Measurements from ENCODE around the gene DNAAF6.
"Not testable (repeated sequence)": the region's sequence is repeated elsewhere in the genome, so short reads cannot be mapped to it uniquely, and the experiment has no call there.

DNAAF6 gene

DNA sequence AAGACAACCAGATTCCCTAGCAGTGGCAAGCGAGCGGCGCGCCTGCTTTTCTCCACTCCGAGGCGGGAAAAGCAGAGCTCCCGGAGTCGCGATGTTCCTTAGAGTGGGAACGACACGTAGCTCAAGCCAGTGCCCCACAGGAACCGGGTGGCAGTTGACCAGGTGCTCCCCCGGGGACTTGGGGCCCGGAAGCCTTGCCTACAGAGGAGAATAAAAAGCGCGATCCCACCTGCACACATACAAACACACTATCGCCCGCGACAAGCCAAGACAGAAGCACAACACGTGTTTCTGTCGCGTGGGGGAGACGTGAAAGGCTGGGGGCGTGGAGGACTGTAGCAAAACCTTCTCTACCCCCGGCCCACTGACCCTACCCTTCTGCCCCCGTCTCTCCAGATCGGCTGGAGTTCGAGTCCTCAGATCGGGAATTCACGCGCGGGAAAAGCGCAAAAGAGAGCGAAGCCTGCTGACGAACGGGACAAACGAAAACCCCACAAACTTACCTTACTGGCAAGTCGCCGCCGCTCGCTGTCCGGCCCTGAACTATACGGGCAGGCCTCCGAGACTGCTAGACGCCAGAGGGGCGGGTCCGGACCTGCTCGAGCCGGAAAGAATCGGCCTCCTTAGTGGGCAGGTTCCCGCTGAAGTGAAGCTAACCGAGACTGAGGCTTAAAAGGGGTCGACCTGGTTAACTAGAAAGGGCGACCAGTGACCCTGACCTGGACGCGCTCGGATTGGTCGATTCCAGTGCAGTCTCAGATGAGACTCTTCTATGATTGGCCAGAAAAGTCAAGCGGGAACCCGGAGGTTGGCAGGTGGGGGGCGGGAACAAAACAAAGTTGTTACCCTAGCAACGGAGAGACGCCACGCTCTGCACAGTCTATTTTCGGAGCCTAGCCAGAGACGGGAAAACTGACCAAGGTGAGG is at the start of gene DNAAF6, which contains the start of gene NUP62CL:
Gene DNAAF6 (plus strand): TSS at position 842 of the 927 bp plus-strand sequence. CDS start 6,265 bp downstream, outside the sequence.
Gene NUP62CL (minus strand): TSS at position 664 of the 927 bp plus-strand sequence. CDS start 31,287 bp downstream, outside the sequence.
- DNase-seq, result peak; percentile 6 to 36 (median 20)

DNA sequence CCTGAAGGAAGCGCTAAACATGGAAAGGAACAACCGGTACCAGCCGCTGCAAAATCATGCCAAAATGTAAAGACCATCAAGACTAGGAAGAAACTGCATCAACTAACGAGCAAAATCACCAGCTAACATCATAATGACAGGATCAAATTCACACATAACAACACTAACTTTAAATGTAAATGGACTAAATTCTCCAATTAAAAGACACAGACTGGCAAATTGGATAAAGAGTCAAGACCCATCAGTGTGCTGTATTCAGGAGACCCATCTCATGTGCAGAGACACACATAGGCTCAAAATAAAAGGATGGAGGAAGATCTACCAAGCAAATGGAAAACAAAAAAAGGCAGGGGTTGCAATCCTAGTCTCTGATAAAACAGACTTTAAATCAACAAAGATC is 48.8 kb upstream of the DNAAF6 start:
- DNase-seq, result not testable (repeated sequence)

DNA sequence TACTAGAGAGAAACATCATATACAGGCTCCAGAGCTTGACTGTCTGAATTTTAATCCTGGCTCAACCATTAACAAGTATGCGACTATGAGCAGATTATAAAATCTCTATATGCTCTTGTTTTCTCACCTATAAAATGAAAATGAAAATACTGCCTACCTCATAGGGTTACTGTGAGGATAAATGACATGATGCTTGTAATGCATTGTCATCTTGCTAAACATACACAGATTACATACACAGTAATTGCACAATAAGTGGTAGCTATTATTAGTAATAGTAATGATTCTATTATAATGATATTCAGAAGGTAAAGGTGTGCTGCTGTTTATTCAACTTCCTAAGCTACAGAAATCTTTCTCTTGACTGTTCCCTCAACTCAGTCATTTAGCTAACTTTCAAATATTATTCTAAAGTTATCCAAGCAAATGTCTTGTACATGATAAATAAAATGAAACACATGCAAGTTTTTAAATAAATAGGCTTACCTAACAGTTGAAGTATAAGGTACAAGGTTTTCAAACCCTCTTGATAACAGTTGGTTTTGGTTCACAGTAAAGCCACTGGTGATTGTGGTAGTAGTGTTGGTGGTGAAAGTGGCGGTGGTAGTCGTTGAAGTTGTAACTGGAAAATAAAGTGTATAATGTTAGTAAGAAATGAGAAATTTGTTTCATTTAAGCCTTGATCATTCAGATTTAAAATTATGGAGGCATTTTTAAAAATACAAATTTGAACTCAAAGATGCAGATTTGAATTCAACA is 39.1 kb upstream of the DNAAF6 start:
- DNase-seq, result no peak

DNA sequence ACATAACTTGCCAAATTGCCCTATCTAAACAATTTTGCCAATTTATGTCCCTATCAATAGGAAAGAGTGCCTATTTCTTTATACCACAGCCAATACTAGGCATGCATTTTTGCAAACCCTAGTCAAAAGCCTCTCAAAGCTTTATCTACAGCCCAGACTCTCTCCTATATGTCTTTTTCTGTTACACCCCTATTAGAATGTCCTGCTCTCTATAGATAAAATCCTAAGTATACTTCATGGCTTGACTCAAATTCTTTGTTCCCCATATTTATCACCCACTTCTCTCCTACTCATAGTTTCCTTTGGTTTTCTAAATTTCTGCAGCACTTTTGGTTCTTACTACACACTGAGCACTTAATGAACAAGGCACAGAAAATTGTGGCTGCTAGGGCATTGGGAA is 38.2 kb upstream of the DNAAF6 start:
- DNase-seq, result no peak

DNA sequence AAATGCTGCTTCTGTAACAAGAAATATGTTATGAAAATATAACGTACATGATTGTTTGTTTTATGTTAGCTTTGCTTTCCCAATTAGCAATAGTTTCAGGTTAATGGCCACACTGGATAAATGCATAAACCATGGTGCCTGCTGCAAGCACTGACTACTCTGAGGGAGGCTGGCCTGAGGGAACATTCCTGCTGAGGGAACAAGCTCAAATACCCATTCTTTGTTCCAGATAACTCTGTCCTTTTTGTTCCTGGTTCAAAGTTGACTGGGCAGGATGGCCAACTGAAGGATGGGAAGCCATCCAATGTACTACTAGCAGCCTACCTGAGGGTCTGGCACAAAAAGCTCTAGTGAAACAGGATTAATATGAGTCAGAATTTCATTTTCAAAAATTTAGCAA is 37.7 kb upstream of the DNAAF6 start:
- no peak for DNase-seq

DNA sequence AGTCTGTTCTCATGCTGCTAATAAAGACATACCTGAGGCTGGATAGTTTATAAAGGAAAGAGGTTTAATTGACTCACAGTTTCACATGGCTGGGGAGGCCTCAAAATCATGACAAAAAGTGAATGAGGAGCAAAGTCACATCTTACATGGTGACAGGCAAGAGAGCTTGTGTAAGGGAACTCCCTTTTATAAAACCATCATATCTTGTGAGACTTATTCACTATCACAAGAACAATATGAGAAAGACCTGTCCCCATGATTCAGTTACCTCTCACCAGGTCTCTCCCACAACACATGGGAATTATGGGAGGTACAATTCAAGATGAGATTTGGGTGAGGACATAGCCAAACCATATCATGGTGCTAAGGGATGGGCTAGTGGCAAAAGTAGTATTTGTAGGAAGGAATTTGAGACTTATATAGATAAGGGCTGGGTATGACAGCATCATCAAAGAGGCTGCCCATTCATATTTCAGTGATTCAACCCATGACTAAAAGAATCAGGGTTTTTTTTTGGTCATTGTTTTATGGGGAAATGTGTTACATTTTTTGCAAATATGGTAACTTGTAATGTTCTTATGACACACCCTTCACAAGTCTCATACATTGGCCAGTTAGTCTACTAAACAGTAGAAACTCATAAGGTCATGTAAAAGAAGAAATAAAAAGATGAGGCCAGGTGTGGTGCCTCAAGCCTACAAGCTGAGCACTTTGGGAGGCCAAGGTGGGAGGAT is 34.9 kb upstream of the DNAAF6 start:
- DNase-seq, result no peak

DNA sequence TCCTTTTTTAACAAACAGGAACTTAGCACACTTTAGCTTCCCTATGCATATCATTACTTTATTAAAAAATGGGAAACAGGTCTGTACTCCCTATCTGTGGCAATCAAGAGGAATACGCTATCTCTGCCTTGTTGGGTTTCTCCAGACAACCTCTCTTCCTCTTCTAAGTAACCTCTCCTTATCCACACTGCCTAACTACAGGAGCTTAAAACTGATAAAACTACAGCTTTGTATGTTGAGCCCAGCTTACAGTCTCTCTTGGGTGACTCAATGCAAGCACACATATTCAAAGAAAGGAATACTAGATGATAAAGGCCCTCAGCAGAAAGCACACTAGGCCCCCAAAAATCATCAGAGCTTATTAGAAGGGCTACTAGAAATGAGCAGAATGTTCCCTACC is 9.1 kb upstream of the DNAAF6 start:
- DNase-seq, result no peak

DNA sequence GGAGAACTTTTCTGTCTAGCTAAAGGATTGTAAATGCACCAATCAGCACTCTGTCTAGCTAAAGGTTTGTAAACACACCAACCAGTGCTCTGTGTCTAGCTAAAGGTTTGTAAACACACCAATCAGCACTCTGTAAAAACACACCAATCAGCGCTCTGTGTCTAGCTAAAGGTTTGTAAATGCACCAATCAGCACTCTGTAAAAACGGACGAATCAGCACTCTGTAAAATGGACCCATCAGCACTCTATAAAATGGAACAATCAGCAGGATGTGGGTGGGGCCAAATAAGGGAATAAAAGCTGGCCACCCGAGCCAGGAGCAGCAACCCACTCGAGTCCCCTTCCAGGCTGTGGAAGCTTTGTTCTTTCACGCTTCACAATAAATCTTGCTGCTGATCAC is 8.3 kb upstream of the DNAAF6 start:
- DNase-seq, result not testable (repeated sequence)

DNA sequence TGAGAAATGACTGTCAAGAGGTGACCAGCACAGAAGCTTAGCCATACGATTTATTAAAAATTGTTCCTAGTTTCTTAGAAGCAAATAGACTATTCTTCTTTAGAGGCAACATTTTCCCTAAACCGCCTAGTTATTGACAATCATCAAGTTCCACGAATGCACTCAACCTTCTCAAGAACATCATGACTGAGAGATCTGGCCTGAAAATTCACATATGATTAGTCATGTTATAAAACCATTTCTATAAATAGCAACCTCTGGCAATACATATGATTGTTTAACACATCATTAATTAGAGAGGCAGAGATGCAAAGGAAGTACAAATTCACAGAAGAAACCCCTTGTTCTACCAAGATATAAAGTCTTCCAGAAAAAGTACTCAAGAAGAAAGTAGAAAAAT is 6.9 kb upstream of the DNAAF6 start:
- no peak for DNase-seq

DNA sequence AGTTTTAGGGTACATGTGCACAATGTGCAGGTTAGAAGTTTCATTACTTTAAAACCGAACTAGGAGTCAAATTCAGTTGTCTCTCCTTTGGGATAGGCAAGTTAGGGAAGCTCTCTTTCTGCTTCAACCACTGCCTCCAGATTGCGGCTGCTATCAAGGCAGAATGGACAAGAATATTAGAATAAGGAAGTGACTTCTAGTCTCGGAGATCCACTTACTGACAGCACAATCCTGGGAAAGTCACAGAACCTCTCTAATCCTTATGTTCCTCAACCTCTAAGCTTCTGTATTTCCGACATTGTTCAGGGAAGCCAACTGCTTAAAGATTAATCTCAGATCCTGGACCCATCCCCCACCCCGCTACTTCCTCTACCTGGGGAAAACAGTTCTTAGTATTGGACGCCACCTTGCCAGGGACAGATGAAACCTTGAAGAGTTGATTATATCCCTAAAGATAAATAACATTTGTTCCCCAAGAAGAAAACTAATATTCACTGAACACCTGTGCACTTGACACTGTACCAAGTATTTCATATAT is 2.3 kb upstream of the DNAAF6 start:
- DNase-seq, result no peak

DNA sequence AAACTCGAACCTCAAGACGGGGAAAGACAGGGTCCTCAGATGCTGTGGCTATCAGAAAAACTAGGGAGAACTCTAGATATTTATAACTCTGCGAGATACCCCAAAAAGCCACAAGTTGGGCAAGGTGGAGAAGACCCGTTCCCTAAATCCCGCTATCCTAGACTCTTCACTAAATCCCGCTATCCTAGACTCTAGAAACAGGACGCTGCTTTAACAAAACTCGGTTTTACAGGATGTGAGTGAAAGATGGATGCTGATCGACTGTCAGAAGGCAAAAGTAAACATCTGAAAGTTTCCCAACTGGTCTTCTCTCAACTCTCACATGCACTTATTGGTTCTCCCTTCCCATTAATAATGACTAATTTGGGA is 270 bp downstream of the DNAAF6 start:
- no peak for DNase-seq

DNA sequence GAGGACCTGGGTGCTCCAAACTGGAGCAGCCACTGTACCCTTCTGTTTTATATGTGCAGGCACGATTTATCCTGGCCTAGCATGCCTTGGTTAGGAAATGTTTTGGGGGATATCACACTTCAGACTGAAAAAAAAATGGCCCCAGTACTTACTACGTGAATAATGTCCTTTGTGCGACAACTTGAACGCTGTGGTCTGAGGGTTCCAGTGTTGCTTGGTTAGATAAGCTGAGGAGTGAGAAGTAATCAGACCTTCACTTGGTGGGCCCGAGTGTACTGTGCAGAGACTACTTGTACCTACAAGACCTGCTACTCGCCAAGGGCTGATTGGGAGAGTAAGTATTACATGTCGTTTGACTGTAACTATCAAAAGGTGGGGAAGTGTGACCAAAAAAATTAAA is 678 bp downstream of the DNAAF6 start:
- no peak for DNase-seq

DNA sequence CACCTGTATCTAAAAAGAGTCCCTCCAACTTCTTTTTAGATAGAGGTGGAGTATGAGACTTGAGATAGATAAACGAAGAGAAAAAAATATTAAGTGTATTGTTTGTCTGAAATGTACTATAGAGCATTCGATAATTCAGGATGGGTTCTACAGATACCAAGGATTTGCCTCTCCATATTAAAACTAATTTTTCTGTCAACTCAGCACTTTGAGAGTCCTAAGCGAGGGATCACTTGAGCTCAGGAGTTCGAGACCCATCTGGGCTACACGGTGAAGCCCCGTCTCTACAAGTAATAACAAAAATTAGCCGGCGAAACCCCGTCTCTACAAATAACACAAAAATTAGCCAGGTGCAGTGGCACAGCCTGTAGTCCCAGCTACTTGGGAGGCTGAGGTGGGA is 1.5 kb downstream of the DNAAF6 start:
- DNase-seq, result no peak

DNA sequence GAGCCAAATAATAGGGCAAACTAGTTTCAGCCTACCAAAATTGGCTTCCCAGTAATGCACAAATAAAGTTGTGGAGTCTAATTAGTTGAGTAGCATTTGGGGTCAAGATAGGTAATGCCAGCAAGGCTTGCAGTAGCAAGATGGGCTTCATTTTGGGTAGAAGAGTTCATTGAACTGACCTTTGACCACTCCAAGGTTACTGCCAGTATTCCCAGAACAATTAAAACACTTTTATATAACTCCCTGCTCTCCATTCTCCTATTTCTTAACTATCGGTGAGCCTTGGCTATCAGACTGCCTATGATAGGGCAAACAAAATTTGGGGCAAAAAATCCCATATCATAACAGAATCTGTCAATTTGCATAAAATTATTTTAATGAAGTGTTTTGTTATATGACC is 7.1 kb downstream of the DNAAF6 start:
- DNase-seq, result no peak

DNA sequence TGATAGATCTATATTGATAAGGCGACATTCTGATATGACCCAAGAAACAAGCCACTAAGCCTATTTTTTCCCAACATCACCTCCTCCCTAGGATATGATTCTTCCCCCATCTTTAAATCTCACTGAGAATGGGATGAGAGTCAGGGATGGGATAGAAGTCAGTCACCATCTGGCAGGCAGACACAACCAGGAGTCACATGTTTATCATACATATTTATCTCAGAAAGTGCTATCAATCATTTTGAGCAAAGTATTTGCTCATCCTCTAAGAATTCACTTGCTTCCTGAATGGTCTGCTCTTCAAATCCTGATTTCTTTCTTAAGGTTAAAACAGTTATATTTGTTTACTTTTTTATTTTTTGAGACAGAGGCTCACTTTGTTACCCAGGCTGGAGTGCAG is 20.3 kb downstream of the DNAAF6 start:
- DNase-seq, result no peak

DNA sequence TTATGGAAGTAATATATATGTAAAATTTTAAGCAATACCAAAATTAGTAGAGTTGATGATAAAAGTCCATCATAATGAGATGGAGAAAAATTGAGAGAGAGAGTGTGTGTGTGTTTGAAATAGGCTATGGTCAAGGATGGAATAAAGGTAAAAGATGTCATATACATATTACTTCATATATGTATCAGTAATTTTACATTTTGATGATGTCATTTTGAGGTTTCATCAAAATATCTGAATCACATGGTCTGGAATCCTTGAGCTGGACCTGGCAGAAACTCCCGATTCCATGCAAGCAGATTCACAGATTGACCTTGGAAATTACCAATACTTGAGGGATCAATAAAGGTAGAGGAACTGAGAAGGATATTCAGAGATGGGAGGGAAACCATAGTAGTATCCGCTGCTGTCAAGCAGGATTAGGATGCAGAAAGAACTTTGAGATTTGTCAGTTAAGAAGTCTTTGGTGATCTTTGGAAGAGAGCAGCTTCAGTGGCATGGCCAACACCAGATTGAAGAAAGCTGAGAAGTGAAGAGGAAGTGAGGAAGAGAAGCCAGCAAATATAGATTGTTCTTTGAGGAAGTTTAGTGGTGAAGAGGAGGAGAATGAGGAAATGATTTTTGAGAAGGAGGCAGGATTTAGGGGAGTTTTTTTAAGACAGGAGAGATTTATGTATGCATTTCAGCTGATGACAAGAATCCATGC is 21.5 kb downstream of the DNAAF6 start:
- no peak for DNase-seq

DNA sequence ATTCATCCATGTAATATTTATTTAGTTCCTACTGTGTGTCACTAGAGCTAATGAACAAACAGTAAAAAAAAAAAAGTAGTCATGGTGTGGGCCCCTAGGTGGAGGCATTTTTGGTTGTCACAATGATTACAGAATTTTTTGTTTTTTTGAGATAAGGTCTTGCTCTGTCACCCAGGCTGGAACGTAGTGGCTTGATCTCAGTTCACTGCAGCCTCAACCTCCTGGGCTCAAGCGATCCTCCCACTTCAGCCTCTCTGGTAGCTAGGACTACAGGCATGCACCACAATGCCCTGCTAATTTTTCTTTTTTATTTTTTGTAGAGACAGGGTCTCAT is 22.0 kb downstream of the DNAAF6 start:
- DNase-seq, result no peak

DNA sequence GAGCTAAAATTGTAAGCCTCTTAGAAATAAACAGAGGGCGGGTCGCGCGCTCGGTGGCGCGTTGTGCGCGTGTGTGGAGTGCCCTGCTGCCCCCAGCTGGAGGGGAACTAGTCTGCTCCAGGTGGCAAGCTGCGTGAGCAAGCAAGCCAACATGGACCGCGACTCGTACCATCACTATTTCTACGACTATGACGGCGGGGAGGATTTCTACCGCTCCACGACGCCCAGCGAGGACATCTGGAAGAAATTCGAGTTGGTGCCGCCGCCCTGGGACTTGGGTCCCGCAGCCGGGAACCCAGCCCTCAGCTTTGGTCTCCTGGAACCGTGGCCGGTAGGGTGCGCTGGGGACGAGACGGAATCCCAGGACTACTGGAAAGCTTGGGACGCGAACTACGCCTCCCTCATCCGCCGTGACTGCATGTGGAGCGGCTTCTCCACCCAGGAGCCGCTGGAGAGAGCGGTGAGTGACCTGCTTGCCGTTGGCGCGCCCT is 66.1 kb downstream of the DNAAF6 start:
- no peak for DNase-seq

DNA sequence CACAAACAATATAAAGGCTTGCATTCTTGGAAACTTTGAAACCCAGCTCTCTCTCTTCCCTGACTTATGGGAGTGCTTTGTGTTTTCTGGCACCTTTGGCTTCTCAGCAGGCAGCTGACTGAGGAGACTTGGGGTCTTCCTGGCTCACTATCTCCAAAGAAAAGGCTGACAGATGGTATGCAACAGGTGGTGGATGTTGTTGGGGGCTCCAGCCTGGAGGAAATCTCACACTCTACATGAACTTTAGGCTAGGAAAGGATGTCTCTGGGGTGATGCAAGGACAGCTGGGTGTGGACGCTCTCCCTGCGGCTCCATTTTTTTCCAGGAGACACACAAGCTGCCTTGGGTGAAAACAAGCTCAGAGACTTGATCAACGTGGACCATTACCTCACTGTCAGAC is 67.4 kb downstream of the DNAAF6 start:
- no peak for DNase-seq

DNA sequence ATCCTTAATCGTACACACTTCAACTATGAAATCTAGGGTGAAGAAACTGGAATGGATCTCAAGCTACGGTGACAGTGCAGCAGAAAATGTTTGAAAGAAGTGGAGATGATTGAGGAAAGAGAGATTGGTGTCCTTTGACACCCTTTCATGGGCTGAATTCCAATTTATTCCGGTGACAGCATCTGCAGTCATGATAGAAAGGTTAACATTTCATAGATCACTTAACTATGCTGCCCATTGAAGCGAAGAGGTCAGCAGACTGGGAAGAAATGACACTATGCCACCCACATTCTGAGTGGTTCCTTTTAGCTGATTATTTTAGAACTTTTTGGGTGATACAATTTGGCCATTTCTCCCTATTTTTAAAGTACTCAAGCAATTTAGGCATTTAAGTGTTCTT is 82.3 kb downstream of the DNAAF6 start:
- no peak for DNase-seq

DNA sequence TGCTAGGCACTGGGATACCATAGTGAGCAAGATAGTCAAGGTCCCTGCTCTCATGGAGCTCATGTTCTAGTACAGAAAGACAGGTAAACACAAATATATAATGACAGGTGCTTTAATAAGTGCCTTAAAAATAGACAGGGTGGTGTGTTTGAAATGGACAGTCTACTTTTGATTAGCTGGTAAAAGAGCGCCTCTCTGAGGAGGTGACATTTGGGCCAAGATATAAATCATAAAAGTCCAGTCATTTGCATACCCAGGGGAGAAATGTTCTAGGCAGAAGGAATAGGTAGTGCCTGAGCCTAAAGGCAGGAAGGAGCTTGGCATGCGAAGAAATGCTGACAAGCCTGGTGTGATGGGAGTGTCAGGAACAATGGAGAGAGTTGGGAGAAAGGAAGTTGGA is 83.6 kb downstream of the DNAAF6 start:
- DNase-seq, result no peak

DNA sequence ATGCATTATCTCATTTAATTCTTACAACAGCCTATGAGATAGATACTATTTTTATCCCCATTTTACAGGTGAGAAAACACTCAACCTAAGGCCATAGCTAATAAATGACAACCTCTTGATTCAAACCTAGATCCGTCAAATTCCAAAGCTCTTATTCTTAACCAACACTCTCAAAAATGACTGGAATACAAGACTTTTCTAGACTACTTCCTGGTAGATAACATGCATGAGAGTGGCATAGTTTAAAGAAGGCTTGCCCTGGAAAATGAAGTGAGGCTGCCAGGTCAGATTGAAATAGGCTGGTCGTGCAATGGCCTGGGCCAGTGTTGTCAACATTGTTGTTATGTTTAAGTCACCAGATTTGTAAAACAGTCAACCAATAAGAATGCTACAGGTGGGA is 86.6 kb downstream of the DNAAF6 start:
- no peak for DNase-seq
